Eye (tissue), 1 donor: ENCODE results near the gene FOSL2.

Experiments
- DNase-seq: peaks from one replicate; pipeline ENCODE4 v3.0.0-alpha.2; 2015

FOSL2 gene

GRCh38 chr2:28413899-28414295, 21.2 kb downstream of the FOSL2 start:
- DNase-seq, result peak; percentile 73

- DNase-seq, result no peak
Measured at GRCh38 chr2:28414583-28414982, 21.9 kb downstream of the FOSL2 start.

- DNase-seq, result no peak
Measured at GRCh38 chr2:28415010-28415409, 22.4 kb downstream of the FOSL2 start.

GRCh38 chr2:28415715-28416114, 23.1 kb downstream of the FOSL2 start:
- no peak for DNase-seq

- no peak for DNase-seq
Measured at GRCh38 chr2:28419003-28419402, 26.3 kb downstream of the FOSL2 start.

- no peak for DNase-seq
Measured at GRCh38 chr2:28419443-28420270, 27.0 kb downstream of the FOSL2 start.

GRCh38 chr2:28420722-28421121, 28.1 kb downstream of the FOSL2 start:
- DNase-seq, result no peak

GRCh38 chr2:28422908-28423741, 30.5 kb downstream of the FOSL2 start:
- DNase-seq, result no peak

- no peak for DNase-seq
Measured at GRCh38 chr2:28423856-28424605, 31.4 kb downstream of the FOSL2 start.

- no peak for DNase-seq
Measured at GRCh38 chr2:28424799-28425463, 32.3 kb downstream of the FOSL2 start.

- no peak for DNase-seq
Measured at GRCh38 chr2:28425464-28425835, 32.8 kb downstream of the FOSL2 start.

GRCh38 chr2:28427741-28428415, 35.2 kb downstream of the FOSL2 start:
- no peak for DNase-seq

- DNase-seq, result no peak
Measured at GRCh38 chr2:28428486-28428885, 35.8 kb downstream of the FOSL2 start.

GRCh38 chr2:28429636-28430376, 37.1 kb downstream of the FOSL2 start:
- no peak for DNase-seq

- DNase-seq, result no peak
Measured at GRCh38 chr2:28430377-28430765, 37.7 kb downstream of the FOSL2 start.

GRCh38 chr2:28430788-28431418, 38.2 kb downstream of the FOSL2 start:
- DNase-seq, result no peak

GRCh38 chr2:28431741-28432140, 39.1 kb downstream of the FOSL2 start:
- no peak for DNase-seq

GRCh38 chr2:28432362-28432761, 39.7 kb downstream of the FOSL2 start:
- no peak for DNase-seq

- no peak for DNase-seq
Measured at GRCh38 chr2:28433215-28433614, 40.6 kb downstream of the FOSL2 start.

- DNase-seq, result no peak
Measured at GRCh38 chr2:28433935-28434599, 41.4 kb downstream of the FOSL2 start.
